ENCODE results near the gene RNFT1.

DNA sequence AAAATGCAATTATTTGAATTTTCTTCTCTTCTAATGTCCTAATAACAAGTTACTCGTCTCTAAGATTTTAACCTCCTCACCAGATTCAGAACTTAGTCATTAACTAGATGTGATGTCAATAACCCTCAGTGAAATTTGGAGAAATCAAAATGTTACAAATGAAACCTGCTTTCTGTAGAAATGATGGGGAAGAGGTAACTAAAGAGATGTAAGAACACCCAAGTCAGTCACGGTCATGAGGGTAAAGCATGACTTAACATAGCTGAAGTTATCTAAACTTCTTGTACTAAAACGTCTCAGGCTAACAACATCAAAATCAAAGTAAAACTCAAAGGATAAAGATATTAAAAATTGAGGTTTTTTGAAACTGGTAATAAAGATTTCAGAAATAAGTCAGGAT is 9.7 kb downstream of the RNFT1 start:
- TF ChIP-seq RBAK (tag by site-specific recombination; IDR thresholded peaks at IDR 0.05) (no peak), ZNF433 (tag by site-specific recombination; IDR thresholded peaks at IDR 0.05; ENCODE audit: low read depth) (no peak), SP2 (tag by site-specific recombination; IDR thresholded peaks at IDR 0.05) (no peak), YY1 (tag by site-specific recombination; IDR thresholded peaks at IDR 0.05) (no peak), ZNF133 (tag by site-specific recombination; IDR thresholded peaks at IDR 0.05) (no peak), EGR2 (tag by site-specific recombination; IDR thresholded peaks at IDR 0.05; ENCODE audit: low read depth) (no peak)
- TF ChIP-seq, protein P1, sequence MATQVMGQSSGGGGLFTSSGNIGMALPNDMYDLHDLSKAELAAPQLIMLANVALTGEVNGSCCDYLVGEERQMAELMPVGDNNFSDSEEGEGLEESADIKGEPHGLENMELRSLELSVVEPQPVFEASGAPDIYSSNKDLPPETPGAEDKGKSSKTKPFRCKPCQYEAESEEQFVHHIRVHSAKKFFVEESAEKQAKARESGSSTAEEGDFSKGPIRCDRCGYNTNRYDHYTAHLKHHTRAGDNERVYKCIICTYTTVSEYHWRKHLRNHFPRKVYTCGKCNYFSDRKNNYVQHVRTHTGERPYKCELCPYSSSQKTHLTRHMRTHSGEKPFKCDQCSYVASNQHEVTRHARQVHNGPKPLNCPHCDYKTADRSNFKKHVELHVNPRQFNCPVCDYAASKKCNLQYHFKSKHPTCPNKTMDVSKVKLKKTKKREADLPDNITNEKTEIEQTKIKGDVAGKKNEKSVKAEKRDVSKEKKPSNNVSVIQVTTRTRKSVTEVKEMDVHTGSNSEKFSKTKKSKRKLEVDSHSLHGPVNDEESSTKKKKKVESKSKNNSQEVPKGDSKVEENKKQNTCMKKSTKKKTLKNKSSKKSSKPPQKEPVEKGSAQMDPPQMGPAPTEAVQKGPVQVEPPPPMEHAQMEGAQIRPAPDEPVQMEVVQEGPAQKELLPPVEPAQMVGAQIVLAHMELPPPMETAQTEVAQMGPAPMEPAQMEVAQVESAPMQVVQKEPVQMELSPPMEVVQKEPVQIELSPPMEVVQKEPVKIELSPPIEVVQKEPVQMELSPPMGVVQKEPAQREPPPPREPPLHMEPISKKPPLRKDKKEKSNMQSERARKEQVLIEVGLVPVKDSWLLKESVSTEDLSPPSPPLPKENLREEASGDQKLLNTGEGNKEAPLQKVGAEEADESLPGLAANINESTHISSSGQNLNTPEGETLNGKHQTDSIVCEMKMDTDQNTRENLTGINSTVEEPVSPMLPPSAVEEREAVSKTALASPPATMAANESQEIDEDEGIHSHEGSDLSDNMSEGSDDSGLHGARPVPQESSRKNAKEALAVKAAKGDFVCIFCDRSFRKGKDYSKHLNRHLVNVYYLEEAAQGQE (tag by site-specific recombination; IDR thresholded peaks at IDR 0.05) = no peak
- TF ChIP-seq, protein P2, sequence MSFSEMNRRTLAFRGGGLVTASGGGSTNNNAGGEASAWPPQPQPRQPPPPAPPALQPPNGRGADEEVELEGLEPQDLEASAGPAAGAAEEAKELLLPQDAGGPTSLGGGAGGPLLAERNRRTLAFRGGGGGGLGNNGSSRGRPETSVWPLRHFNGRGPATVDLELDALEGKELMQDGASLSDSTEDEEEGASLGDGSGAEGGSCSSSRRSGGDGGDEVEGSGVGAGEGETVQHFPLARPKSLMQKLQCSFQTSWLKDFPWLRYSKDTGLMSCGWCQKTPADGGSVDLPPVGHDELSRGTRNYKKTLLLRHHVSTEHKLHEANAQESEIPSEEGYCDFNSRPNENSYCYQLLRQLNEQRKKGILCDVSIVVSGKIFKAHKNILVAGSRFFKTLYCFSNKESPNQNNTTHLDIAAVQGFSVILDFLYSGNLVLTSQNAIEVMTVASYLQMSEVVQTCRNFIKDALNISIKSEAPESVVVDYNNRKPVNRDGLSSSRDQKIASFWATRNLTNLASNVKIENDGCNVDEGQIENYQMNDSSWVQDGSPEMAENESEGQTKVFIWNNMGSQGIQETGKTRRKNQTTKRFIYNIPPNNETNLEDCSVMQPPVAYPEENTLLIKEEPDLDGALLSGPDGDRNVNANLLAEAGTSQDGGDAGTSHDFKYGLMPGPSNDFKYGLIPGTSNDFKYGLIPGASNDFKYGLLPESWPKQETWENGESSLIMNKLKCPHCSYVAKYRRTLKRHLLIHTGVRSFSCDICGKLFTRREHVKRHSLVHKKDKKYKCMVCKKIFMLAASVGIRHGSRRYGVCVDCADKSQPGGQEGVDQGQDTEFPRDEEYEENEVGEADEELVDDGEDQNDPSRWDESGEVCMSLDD (tag by site-specific recombination; IDR thresholded peaks at IDR 0.05) = no peak

All from HEK293 (cell line).